H1 (cell line): ENCODE data around the gene F8. TPM values are rescaled to one million over a fixed set of nuclear protein-coding genes. Genes with fewer than 3 reads are reported as not detected.

Experiments
- CEBPB ChIP-seq: IDR thresholded peaks from 2 replicates; pipeline ENCODE4 v1.6.1; 2012; ENCODE audit warnings: low read depth, low read length
- CHD1 ChIP-seq: IDR thresholded peaks from 2 replicates; pipeline ENCODE4 v1.6.1; 2012; ENCODE audit warnings: low read depth, low read length, improper control_type of control experiment
- CHD2 ChIP-seq: IDR thresholded peaks from 2 replicates; pipeline ENCODE4 v1.6.1; 2012; ENCODE audit warnings: low read length, improper control_type of control experiment
- CREB1 ChIP-seq: IDR thresholded peaks from 2 replicates; pipeline ENCODE4 v1.6.1; 2012; ENCODE audit warnings: inconsistent platforms
- CTBP2 ChIP-seq: IDR thresholded peaks from 2 replicates; pipeline ENCODE4 v1.7.0; 2011; ENCODE audit warnings: borderline replicate concordance, mild to moderate bottlenecking, moderate library complexity, mixed read lengths, low read length; ENCODE audit not compliant: insufficient read depth, insufficient read length
- GTF2F1 ChIP-seq: IDR thresholded peaks from 2 replicates; pipeline ENCODE4 v1.6.1; 2012; ENCODE audit warnings: low read depth, low read length, improper control_type of control experiment, borderline replicate concordance
- HDAC2 ChIP-seq, 2 experiments: fragments of 300-600 bp in 1 of 2; sonication (generic) in 1 of 2; IDR thresholded peaks; 2 replicates each; pipeline ENCODE4 v1.6.1; 2011 to 2012; ENCODE audit warnings: low read depth in 2 of 2, low read length in 2 of 2, mild to moderate bottlenecking in 2 of 2, moderate library complexity in 2 of 2, borderline replicate concordance in 1 of 2, inconsistent platforms in 1 of 2
- KDM4A ChIP-seq: IDR thresholded peaks from one replicate; pipeline ENCODE4 v1.7.1; 2012; ENCODE audit warnings: low read depth, mild to moderate bottlenecking, moderate library complexity, low read length, inconsistent platforms; ENCODE audit not compliant: severe bottlenecking
- KDM5A ChIP-seq: fragments of 200-600 bp; IDR thresholded peaks from 2 replicates; pipeline ENCODE4 v1.7.1; 2012; ENCODE audit warnings: mild to moderate bottlenecking, low read length, inconsistent platforms, mixed read lengths
- MAFK ChIP-seq: IDR thresholded peaks from 2 replicates; pipeline ENCODE4 v1.6.1; 2012; ENCODE audit warnings: low read depth, mild to moderate bottlenecking, improper control_type of control experiment, low read length
- NANOG ChIP-seq: IDR thresholded peaks from 2 replicates; pipeline ENCODE4 v1.6.1; 2011; ENCODE audit warnings: low read length, low read depth, mild to moderate bottlenecking, inconsistent platforms; ENCODE audit not compliant: insufficient read depth, poor library complexity, severe bottlenecking
- POLR2A ChIP-seq, 2 experiments: IDR thresholded peaks; 1 replicate in 1 of 2; 2 replicates in 1 of 2; pipeline ENCODE4 v1.6.1; 2011; ENCODE audit warnings: low read depth in 2 of 2, low read length in 2 of 2, mild to moderate bottlenecking in 2 of 2; ENCODE audit errors: control extremely low read depth in 1 of 2
- POLR2AphosphoS5 ChIP-seq: IDR thresholded peaks from 2 replicates; pipeline ENCODE4 v1.6.1; 2011; ENCODE audit warnings: low read depth, low read length
- SIN3A ChIP-seq, 2 experiments: IDR thresholded peaks in 1 of 2; conservative IDR thresholded peaks in 1 of 2; 2 replicates each; pipeline ENCODE4 v1.6.1; 2011 to 2012; ENCODE audit warnings: low read length in 2 of 2, improper control_type of control experiment in 1 of 2, low read depth in 1 of 2, mild to moderate bottlenecking in 1 of 2
- SIRT6 ChIP-seq: IDR thresholded peaks from one replicate; pipeline ENCODE4 v1.7.1; 2012; ENCODE audit warnings: low read length, inconsistent platforms
- SIX5 ChIP-seq: IDR thresholded peaks from 2 replicates; pipeline ENCODE4 v1.6.1; 2011; ENCODE audit warnings: mild to moderate bottlenecking, low read depth, low read length
- TBP ChIP-seq: IDR thresholded peaks from 2 replicates; pipeline ENCODE4 v1.6.1; 2011; ENCODE audit warnings: low read depth, low read length, improper control_type of control experiment
- TCF12 ChIP-seq: IDR thresholded peaks from 2 replicates; pipeline ENCODE4 v1.6.1; 2011; ENCODE audit warnings: low read depth, mild to moderate bottlenecking, low read length
- YY1 ChIP-seq: IDR thresholded peaks from 2 replicates; pipeline ENCODE4 v1.6.1; 2011; ENCODE audit warnings: low read depth, mild to moderate bottlenecking, low read length
- polyA plus RNA-seq, 7 experiments: library from polyadenylated mRNA; depleted of rRNA in 3 of 7; stranded (reverse) in 5 of 7; unstranded in 2 of 7; fragments of >200 nt in 5 of 7; fragments of 200-250 nt in 2 of 7; gene quantifications; 1 replicate in 5 of 7; 2 replicates in 1 of 7; 4 replicates in 1 of 7; pipeline versions ENCODE4 v1.2.1 to v1.2.3, GENCODE V29; 2011 to 2013; ENCODE audit warnings: missing spikeins in 2 of 7, mixed read lengths in 2 of 7
- total RNA-seq: library from RNA; stranded (reverse); fragmentation: NEBNext Ultra II Directional; extraction: Animal tissue kit (Norgen Biotek cat#: 25700); gene quantifications from 2 replicates; pipeline ENCODE4 v1.2.1, GENCODE V29; 2021
- TF ChIP-seq, protein P1 (sequence below), 3 experiments: IDR thresholded peaks; 1 replicate in 2 of 3; 2 replicates in 1 of 3; pipeline versions ENCODE4 v1.5.1 to v1.6.1; 2011; ENCODE audit warnings: low read length in 3 of 3, mild to moderate bottlenecking in 3 of 3, inconsistent platforms in 2 of 3, low read depth in 1 of 3, moderate library complexity in 1 of 3; ENCODE audit not compliant: insufficient read depth in 1 of 3; ENCODE audit errors: control extremely low read depth in 1 of 3
- TF ChIP-seq, protein P2 (sequence below): IDR thresholded peaks from 2 replicates; pipeline ENCODE4 v1.6.1; 2011; ENCODE audit warnings: low read length, improper control_type of control experiment

The F8 gene
- total and polyA plus RNA-seq, 2 of the 8 experiments (the other 6 are each of a cell fraction or from before 2014, with no cell fraction given) = 1.1 to 2.6 TPM

DNA sequence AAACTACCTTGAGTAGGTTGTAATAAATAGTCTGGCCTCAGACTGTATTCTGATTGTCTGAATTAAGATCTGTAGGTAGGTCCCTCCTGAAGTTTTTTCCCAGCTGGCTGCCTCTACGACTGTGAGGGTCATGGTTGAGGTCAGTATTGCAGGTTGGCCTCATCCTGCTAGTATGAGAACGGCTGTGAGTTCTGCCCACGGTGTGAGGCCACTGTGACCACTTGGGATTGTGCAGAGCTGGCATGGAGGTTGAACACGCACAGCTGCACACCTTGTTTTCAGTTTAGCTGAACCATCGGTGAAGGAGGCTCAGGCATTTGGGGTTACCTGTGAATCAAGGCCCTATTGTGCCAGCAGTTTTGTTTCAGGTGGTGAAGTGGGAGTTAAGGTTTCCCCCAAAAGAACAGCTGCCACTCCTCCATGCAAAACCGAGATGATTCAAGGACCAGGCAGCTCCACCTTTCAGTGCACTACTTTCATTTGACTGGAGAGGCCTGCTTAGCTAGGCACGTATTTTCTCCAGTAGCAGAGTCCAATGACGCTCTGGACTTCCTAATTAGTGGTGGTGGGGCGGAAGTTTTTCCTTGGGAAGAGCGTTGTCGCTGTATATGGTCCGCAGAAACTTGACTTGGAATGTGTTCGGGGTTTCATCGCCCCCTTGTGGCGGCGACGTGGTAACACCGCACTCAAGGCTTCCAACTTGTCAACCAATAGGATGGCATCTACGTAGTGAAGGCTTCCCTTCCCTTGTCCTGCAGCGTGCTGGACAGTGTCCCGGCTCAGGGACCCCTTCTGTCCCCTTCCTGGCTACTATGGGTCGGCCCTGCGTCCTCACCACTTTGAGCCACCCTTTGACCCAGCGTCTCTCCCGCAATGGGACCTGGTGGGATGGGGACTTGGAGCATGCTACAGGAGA, 34.6 kb upstream of the F8 start (continued):
- TF ChIP-seq, protein P1, sequence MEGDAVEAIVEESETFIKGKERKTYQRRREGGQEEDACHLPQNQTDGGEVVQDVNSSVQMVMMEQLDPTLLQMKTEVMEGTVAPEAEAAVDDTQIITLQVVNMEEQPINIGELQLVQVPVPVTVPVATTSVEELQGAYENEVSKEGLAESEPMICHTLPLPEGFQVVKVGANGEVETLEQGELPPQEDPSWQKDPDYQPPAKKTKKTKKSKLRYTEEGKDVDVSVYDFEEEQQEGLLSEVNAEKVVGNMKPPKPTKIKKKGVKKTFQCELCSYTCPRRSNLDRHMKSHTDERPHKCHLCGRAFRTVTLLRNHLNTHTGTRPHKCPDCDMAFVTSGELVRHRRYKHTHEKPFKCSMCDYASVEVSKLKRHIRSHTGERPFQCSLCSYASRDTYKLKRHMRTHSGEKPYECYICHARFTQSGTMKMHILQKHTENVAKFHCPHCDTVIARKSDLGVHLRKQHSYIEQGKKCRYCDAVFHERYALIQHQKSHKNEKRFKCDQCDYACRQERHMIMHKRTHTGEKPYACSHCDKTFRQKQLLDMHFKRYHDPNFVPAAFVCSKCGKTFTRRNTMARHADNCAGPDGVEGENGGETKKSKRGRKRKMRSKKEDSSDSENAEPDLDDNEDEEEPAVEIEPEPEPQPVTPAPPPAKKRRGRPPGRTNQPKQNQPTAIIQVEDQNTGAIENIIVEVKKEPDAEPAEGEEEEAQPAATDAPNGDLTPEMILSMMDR (IDR thresholded peaks at IDR 0.05; ENCODE audit: control extremely low read depth in 1 of 3, insufficient read depth in 1 of 3, low read depth in 1 of 3, low read length in 3 of 3) = peak; percentile 62 to 80 (median 68)
- TF ChIP-seq NANOG = no peak
- TF ChIP-seq SIN3A (conservative IDR thresholded peaks at IDR 0.05 in 1 of 2, IDR thresholded peaks at IDR 0.05 in 1 of 2; ENCODE audit: low read depth in 1 of 2, low read length in 2 of 2) = no peak
- TF ChIP-seq CREB1 = peak; percentile 79
- TF ChIP-seq CHD2 = no peak
- no peak for TF ChIP-seq KDM4A
- TF ChIP-seq CHD1 = no peak
- TF ChIP-seq SIX5 = no peak
- TF ChIP-seq SIRT6 = no peak
- TF ChIP-seq, protein P2, sequence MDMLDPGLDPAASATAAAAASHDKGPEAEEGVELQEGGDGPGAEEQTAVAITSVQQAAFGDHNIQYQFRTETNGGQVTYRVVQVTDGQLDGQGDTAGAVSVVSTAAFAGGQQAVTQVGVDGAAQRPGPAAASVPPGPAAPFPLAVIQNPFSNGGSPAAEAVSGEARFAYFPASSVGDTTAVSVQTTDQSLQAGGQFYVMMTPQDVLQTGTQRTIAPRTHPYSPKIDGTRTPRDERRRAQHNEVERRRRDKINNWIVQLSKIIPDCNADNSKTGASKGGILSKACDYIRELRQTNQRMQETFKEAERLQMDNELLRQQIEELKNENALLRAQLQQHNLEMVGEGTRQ = no peak
- no peak for TF ChIP-seq KDM5A
- TF ChIP-seq TCF12 = no peak
- peak; percentile 58; the same call in 1 of the 2 replicates for TF ChIP-seq POLR2AphosphoS5
- TF ChIP-seq TBP = no peak
- TF ChIP-seq GTF2F1 = no peak
- no peak for TF ChIP-seq HDAC2 (IDR thresholded peaks at IDR 0.05; ENCODE audit: borderline replicate concordance in 1 of 2, low read depth in 2 of 2, low read length in 2 of 2)
- no peak for TF ChIP-seq YY1
- TF ChIP-seq CEBPB = no peak
- TF ChIP-seq POLR2A (IDR thresholded peaks at IDR 0.05; ENCODE audit: control extremely low read depth in 1 of 2, low read depth in 2 of 2, low read length in 2 of 2) = no peak
- TF ChIP-seq MAFK = no peak
- TF ChIP-seq CTBP2 = no peak
